Large intestine (tissue), 12 donors: ENCODE measurements around the gene FBXO41. TPM values are rescaled to one million over a fixed set of nuclear protein-coding genes. Genes with fewer than 3 reads are reported as not detected.

Source experiments
- DNase-seq, 2 donors: peaks; one replicate each; pipeline versions ENCODE4 v3.0.0 to v3.0.0-alpha.2; 2013
- H3K27ac ChIP-seq: one replicate; pipeline ENCODE4 v1.5.1; 2013; ENCODE audit warnings: low read length
- H3K27me3 ChIP-seq: 2 replicates; pipeline ENCODE4 v1.6.1; 2013; ENCODE audit warnings: low read length; ENCODE audit not compliant: control insufficient read depth, insufficient read depth
- H3K36me3 ChIP-seq: 2 replicates; pipeline ENCODE4 v1.6.1; 2013; ENCODE audit warnings: low read length; ENCODE audit not compliant: control insufficient read depth, insufficient read depth
- H3K4me1 ChIP-seq: one replicate; pipeline ENCODE4 v1.6.1; 2013; ENCODE audit warnings: low read length; ENCODE audit not compliant: control insufficient read depth, insufficient read depth
- H3K4me3 ChIP-seq: one replicate; pipeline ENCODE4 v1.5.1; 2013; ENCODE audit warnings: low read length
- H3K9me3 ChIP-seq: one replicate; pipeline ENCODE4 v1.6.1; 2013; ENCODE audit warnings: mild to moderate bottlenecking, low read depth, low read length, moderate library complexity; ENCODE audit not compliant: control insufficient read depth
- WGBS: methylation state at CpG from one replicate; pipeline ENCODE4 v1.1.5; 2013; ENCODE audit warnings: low lambda C conversion rate; ENCODE audit not compliant: insufficient coverage; 5-methylcytosine and 5-hydroxymethylcytosine counted together
- long read RNA-seq, 11 donors: transcript quantifications; one replicate each; lab custom pipeline, GENCODE V29; 2026
- polyA plus RNA-seq: library from polyadenylated mRNA; unstranded; fragments of 120-200 nt; gene quantifications from one replicate; pipeline ENCODE4 v1.2.1, GENCODE V29; 2013

Gene FBXO41
- 2.4 TPM for polyA plus RNA-seq
- long read RNA-seq, donor 1, result 0 reads
- long read RNA-seq, donor 2, result 0 reads
- long read RNA-seq, donor 3, result 0 reads
- long read RNA-seq, donor 4, result 0 reads
- long read RNA-seq, donor 5, result 0 reads
- long read RNA-seq, donor 6, result 0 reads
- long read RNA-seq, donor 7, result 0 reads
- long read RNA-seq, donor 8, result 0 reads
- long read RNA-seq, donor 9, result 0 reads
- long read RNA-seq, donor 10, result 0 reads
- long read RNA-seq, donor 11, result 0 reads

GRCh38 chr2:73284296-73285158 is at the start of gene FBXO41:
Gene FBXO41 (minus strand): TSS chr2:73284478. CDS start chr2:73269630, 14,848 bp downstream.
- WGBS, result no CpG with 5 or more reads among the region's 69 CpGs
- peak in 1 of 2 donors; percentile 27 for DNase-seq

GRCh38 chr2:73334045-73334444 is 49.8 kb upstream of the FBXO41 start:
- Histone ChIP-seq H3K27ac (no peak overlapping the region), H3K4me3 (no peak overlapping the region), H3K9me3 (peaks cover 9% of the 10 kb centered on the region), H3K4me1 (no peaks in the 10 kb centered on the region), H3K36me3 (no peaks in the 10 kb centered on the region), H3K27me3 (no peaks in the 10 kb centered on the region)
- WGBS, result 76% methylated on average over 2 of the region's 2 CpGs
- DNase-seq, result no peak

More at GRCh38 chr2:73284296-73285158, at the start of gene FBXO41:
- Histone ChIP-seq H3K27me3 (peaks cover 56% of the 10 kb centered on the region), H3K4me3 (peak within 1 kb of the TSS; percentile 38), H3K4me1 (peaks cover 4% of the 10 kb centered on the region), H3K9me3 (no peaks in the 10 kb centered on the region), H3K27ac (no peak within 1 kb of the TSS), H3K36me3 (no peaks in the 10 kb centered on the region)

GRCh38 chr2:73333564-73333963 is 49.3 kb upstream of the FBXO41 start:
- Histone ChIP-seq H3K27ac (no peak overlapping the region), H3K4me3 (no peak overlapping the region), H3K9me3 (peaks cover 9% of the 10 kb centered on the region), H3K36me3 (no peaks in the 10 kb centered on the region), H3K27me3 (no peaks in the 10 kb centered on the region), H3K4me1 (no peaks in the 10 kb centered on the region)
- no peak for DNase-seq

- no peaks in the 10 kb centered on the region for H3K4me1 ChIP-seq
- no peaks in the 10 kb centered on the region for H3K9me3 ChIP-seq
- H3K27ac ChIP-seq, result no peak overlapping the region
- H3K27me3 ChIP-seq, result peaks cover 16% of the 10 kb centered on the region
- no peaks in the 10 kb centered on the region for H3K36me3 ChIP-seq
- no peak overlapping the region for H3K4me3 ChIP-seq
- 60% methylated on average over 3 of the region's 13 CpGs for WGBS
- DNase-seq, result no peak
Observed at GRCh38 chr2:73324126-73324725, 39.9 kb upstream of the FBXO41 start.

GRCh38 chr2:73323551-73323950 is 39.3 kb upstream of the FBXO41 start:
- Histone ChIP-seq H3K4me3 (no peak overlapping the region), H3K36me3 (no peaks in the 10 kb centered on the region), H3K27ac (no peak overlapping the region), H3K4me1 (no peaks in the 10 kb centered on the region), H3K27me3 (peaks cover 16% of the 10 kb centered on the region), H3K9me3 (no peaks in the 10 kb centered on the region)
- no peak for DNase-seq
- no CpG with 5 or more reads among the region's 5 CpGs for WGBS

GRCh38 chr2:73314441-73314840 is 30.2 kb upstream of the FBXO41 start:
- WGBS, result no CpG with 5 or more reads among the region's 2 CpGs
- Histone ChIP-seq H3K9me3 (no peaks in the 10 kb centered on the region), H3K27ac (no peak overlapping the region), H3K4me3 (no peak overlapping the region), H3K27me3 (peaks cover 14% of the 10 kb centered on the region), H3K4me1 (no peaks in the 10 kb centered on the region), H3K36me3 (no peaks in the 10 kb centered on the region)
- DNase-seq, result no peak

GRCh38 chr2:73307720-73308119 is 23.4 kb upstream of the FBXO41 start:
- Histone ChIP-seq H3K27me3 (peaks cover 19% of the 10 kb centered on the region), H3K9me3 (no peaks in the 10 kb centered on the region), H3K4me3 (no peak overlapping the region), H3K36me3 (no peaks in the 10 kb centered on the region), H3K4me1 (no peaks in the 10 kb centered on the region), H3K27ac (no peak overlapping the region)
- 83% methylated on average over 1 of the region's 9 CpGs for WGBS
- DNase-seq, result no peak

- DNase-seq, result no peak
- no peaks in the 10 kb centered on the region for H3K9me3 ChIP-seq
- no peaks in the 10 kb centered on the region for H3K4me1 ChIP-seq
- WGBS, result 67% methylated on average over 1 of the region's 4 CpGs
- no peaks in the 10 kb centered on the region for H3K36me3 ChIP-seq
- H3K27me3 ChIP-seq, result peaks cover 42% of the 10 kb centered on the region
- H3K27ac ChIP-seq, result no peak overlapping the region
- no peak overlapping the region for H3K4me3 ChIP-seq
Observed at GRCh38 chr2:73301636-73302035, 17.4 kb upstream of the FBXO41 start.

- no peaks in the 10 kb centered on the region for H3K9me3 ChIP-seq
- H3K36me3 ChIP-seq, result no peaks in the 10 kb centered on the region
- peaks cover 44% of the 10 kb centered on the region for H3K27me3 ChIP-seq
- DNase-seq, result no peak
- H3K4me3 ChIP-seq, result no peak overlapping the region
- no peaks in the 10 kb centered on the region for H3K4me1 ChIP-seq
- no peak overlapping the region for H3K27ac ChIP-seq
- WGBS, result no CpG with 5 or more reads among the region's 3 CpGs
Observed at GRCh38 chr2:73300926-73301325, 16.6 kb upstream of the FBXO41 start.

GRCh38 chr2:73297586-73297985 is 13.3 kb upstream of the FBXO41 start:
- Histone ChIP-seq H3K36me3 (no peaks in the 10 kb centered on the region), H3K4me3 (no peak overlapping the region), H3K27me3 (peaks cover 68% of the 10 kb centered on the region), H3K4me1 (peaks cover 3% of the 10 kb centered on the region), H3K27ac (no peak overlapping the region), H3K9me3 (peaks cover 5% of the 10 kb centered on the region)
- no peak for DNase-seq
- no CpG with 5 or more reads among the region's 4 CpGs for WGBS
